ENCODE results near the gene TAF1.

GRCh38 chrX:71510161-71510560 is 144.0 kb downstream of the TAF1 start:
- TF ChIP-seq POLR2AphosphoS5 (IDR thresholded peaks at IDR 0.05), result no peak
- no peak for TF ChIP-seq CTCF (IDR thresholded peaks at IDR 0.05)
- TF ChIP-seq POLR2A (IDR thresholded peaks at IDR 0.05), result no peak

All from prostate gland (tissue), 2 donors.